Measurements from ENCODE around the gene SPACDR. TPM values are rescaled to one million over a fixed set of nuclear protein-coding genes. Genes with fewer than 3 reads are reported as not detected.
A peak's percentile ranks its signal among the peaks of the same experiment; 100 is the strongest.

Gene SPACDR
- total and polyA plus RNA-seq, 9 of the 15 experiments (the other 6 are each of a cell fraction or from before 2014, with no cell fraction given), result 0.07 to 0.55 (median 0.14) TPM; not detected in 1

DNA sequence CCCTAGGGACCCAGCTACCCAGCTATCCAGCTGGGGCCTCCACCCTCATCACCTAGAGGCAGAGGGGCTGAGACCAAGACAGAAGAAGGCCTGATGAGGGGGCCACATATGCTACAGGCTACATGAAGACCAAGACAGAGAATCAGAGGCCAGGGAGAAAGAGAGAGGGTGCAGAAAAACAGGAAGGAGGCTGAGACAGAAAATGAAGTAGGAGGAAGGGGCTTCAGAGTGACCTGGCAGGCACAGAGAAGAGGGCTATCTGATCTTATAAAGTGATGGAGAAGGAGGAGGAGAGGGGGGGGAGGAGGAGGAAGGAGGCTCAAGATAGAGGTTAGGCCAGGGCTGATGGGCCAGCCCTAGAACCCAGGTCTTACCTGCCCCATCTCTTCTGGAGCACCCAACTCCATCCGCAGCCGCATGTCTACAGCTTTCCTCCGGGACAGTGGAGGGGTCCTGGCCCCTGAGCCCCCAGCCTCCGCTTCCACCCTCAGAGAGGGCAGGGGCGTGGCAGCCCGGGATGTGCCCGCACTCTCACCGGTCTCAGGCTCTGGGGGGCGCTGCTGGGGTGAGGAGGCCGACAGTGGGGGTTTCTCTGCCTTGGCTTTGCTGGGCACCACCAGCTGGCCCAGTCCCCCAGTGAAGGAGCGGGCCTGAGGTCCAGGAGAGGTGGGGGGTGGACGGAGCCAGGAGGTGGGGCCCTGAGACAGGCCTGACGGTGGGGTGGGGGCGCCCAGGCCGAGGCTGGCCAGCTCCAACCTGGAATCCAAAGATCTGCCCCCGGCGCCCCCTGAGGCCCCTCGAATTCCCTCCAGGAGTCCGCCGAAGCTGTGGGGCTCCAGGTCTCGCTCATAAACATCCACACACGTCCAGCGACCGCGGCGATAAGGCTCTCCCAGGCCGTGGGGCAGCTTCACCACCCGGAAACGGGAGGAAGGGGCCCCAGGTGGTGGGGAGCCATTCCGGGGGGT, 13.1 kb upstream of the SPACDR start (continued):
- TF ChIP-seq, protein P1, sequence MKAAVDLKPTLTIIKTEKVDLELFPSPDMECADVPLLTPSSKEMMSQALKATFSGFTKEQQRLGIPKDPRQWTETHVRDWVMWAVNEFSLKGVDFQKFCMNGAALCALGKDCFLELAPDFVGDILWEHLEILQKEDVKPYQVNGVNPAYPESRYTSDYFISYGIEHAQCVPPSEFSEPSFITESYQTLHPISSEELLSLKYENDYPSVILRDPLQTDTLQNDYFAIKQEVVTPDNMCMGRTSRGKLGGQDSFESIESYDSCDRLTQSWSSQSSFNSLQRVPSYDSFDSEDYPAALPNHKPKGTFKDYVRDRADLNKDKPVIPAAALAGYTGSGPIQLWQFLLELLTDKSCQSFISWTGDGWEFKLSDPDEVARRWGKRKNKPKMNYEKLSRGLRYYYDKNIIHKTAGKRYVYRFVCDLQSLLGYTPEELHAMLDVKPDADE (conservative IDR thresholded peaks at IDR 0.05; ENCODE audit: control insufficient read depth, low read depth, low read length), result 0 out of 2 replicates have a peak, but pooled peaks have one; percentile 19
- TF ChIP-seq CHD4 (IDR thresholded peaks at IDR 0.05; ENCODE audit: insufficient read depth, insufficient replicate concordance, low read depth, low read length, poor library complexity, severe bottlenecking) (no peak), ZBTB1 (CRISPR knock-in tag; IDR thresholded peaks at IDR 0.05; ENCODE audit: borderline replicate concordance, low read depth) (no peak), DMBX1 (CRISPR knock-in tag; IDR thresholded peaks at IDR 0.05; ENCODE audit: borderline replicate concordance) (no peak), HNRNPH1 (optimal IDR thresholded peaks at IDR 0.05; ENCODE audit: low read depth, low read length) (no peak), TRIM28 (IDR thresholded peaks at IDR 0.05) (no peak), ZNF174 (CRISPR knock-in tag; IDR thresholded peaks at IDR 0.05) (no peak), ZNF134 (CRISPR knock-in tag; conservative IDR thresholded peaks at IDR 0.05) (no peak), ZFPM2 (CRISPR knock-in tag; IDR thresholded peaks at IDR 0.05) (no peak), CTBP1 (IDR thresholded peaks at IDR 0.05; ENCODE audit: borderline replicate concordance) (peak; percentile 77; the same call in 1 of the 2 replicates)
- TF ChIP-seq, protein P2, sequence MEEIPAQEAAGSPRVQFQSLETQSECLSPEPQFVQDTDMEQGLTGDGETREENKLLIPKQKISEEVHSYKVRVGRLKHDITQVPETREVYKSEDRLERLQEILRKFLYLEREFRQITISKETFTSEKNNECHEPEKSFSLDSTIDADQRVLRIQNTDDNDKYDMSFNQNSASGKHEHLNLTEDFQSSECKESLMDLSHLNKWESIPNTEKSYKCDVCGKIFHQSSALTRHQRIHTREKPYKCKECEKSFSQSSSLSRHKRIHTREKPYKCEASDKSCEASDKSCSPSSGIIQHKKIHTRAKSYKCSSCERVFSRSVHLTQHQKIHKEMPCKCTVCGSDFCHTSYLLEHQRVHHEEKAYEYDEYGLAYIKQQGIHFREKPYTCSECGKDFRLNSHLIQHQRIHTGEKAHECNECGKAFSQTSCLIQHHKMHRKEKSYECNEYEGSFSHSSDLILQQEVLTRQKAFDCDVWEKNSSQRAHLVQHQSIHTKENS (CRISPR knock-in tag; IDR thresholded peaks at IDR 0.05), result no peak
- TF ChIP-seq, protein P3, sequence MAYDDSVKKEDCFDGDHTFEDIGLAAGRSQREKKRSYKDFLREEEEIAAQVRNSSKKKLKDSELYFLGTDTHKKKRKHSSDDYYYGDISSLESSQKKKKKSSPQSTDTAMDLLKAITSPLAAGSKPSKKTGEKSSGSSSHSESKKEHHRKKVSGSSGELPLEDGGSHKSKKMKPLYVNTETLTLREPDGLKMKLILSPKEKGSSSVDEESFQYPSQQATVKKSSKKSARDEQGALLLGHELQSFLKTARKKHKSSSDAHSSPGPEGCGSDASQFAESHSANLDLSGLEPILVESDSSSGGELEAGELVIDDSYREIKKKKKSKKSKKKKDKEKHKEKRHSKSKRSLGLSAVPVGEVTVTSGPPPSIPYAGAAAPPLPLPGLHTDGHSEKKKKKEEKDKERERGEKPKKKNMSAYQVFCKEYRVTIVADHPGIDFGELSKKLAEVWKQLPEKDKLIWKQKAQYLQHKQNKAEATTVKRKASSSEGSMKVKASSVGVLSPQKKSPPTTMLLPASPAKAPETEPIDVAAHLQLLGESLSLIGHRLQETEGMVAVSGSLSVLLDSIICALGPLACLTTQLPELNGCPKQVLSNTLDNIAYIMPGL (CRISPR knock-in tag; IDR thresholded peaks at IDR 0.05), result peak; percentile 68; the same call in 1 of the 2 replicates
- TF ChIP-seq, protein P4, sequence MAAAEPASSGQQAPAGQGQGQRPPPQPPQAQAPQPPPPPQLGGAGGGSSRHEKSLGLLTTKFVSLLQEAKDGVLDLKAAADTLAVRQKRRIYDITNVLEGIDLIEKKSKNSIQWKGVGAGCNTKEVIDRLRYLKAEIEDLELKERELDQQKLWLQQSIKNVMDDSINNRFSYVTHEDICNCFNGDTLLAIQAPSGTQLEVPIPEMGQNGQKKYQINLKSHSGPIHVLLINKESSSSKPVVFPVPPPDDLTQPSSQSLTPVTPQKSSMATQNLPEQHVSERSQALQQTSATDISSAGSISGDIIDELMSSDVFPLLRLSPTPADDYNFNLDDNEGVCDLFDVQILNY (CRISPR knock-in tag; IDR thresholded peaks at IDR 0.05), result no peak
- TF ChIP-seq, protein P5, sequence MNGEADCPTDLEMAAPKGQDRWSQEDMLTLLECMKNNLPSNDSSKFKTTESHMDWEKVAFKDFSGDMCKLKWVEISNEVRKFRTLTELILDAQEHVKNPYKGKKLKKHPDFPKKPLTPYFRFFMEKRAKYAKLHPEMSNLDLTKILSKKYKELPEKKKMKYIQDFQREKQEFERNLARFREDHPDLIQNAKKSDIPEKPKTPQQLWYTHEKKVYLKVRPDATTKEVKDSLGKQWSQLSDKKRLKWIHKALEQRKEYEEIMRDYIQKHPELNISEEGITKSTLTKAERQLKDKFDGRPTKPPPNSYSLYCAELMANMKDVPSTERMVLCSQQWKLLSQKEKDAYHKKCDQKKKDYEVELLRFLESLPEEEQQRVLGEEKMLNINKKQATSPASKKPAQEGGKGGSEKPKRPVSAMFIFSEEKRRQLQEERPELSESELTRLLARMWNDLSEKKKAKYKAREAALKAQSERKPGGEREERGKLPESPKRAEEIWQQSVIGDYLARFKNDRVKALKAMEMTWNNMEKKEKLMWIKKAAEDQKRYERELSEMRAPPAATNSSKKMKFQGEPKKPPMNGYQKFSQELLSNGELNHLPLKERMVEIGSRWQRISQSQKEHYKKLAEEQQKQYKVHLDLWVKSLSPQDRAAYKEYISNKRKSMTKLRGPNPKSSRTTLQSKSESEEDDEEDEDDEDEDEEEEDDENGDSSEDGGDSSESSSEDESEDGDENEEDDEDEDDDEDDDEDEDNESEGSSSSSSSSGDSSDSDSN (IDR thresholded peaks at IDR 0.05; ENCODE audit: borderline replicate concordance in 1 of 2, low read depth in 2 of 2, low read length in 2 of 2), result 0 out of 4 replicates have a peak, but pooled peaks of 1 of the 2 experiments have one; percentile 7
- TF ChIP-seq, protein P6, sequence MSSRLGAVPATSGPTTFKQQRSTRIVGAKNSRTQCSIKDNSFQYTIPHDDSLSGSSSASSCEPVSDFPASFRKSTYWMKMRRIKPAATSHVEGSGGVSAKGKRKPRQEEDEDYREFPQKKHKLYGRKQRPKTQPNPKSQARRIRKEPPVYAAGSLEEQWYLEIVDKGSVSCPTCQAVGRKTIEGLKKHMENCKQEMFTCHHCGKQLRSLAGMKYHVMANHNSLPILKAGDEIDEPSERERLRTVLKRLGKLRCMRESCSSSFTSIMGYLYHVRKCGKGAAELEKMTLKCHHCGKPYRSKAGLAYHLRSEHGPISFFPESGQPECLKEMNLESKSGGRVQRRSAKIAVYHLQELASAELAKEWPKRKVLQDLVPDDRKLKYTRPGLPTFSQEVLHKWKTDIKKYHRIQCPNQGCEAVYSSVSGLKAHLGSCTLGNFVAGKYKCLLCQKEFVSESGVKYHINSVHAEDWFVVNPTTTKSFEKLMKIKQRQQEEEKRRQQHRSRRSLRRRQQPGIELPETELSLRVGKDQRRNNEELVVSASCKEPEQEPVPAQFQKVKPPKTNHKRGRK (tag; IDR thresholded peaks at IDR 0.05), result no peak

Measured in K562 (cell line).